ENCODE data around the gene MUC4. TPM values are rescaled to one million over a fixed set of nuclear protein-coding genes. Genes with fewer than 3 reads are reported as not detected.

MUC4 gene
- total and polyA plus RNA-seq, 8 donors, result 0.73 to 355 (median 37.5) TPM; not detected in 1

DNA sequence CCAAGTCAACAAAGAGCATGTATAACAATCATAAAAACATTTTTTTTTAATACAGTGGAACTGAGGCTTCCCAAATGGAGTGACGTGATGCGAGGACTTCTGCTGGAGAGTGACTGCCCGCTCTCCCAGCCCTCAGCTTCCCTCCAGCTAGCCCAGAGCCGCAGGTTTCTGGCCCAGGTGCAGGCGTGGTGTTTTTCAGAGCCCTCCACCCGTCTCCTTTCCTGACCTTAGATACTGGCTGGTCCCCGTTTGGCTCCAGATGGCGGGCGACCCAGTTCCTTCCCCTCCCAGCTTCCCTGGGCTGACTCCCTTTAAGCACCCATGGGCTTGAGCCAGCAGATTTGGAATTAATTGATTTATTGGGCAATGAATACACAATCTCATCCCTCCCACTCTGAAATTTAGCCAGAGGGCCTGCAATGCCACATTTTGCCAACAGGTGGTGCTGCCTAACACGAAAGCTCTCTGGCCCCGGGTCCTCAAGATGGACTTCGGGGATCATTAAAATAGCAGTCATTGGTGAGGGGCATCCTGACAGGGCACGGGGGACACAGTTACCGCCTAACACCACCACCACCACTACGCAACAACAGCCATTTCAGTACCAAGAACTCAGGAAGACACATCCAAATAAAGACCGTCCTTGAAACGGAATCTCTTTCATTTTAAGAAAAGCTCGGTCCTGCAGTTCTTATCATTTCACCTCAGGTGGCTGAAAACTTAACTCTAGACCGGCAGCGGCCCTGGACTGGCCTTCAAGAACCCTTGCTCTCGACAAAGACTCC is 47.5 kb upstream of the MUC4 start:
- peaks cover 14 to 36% (median 23%) of the 10 kb centered on the region in 4 donors for H3K4me1 ChIP-seq
- H3K4me3 ChIP-seq, result peak overlapping the region in 1 of 4 donors; percentile 12
- H3K36me3 ChIP-seq, result peaks cover 4 to 9% (median 8%) of the 10 kb centered on the region in 4 donors
- intact Hi-C loops (cut with DNase I; ENCODE audit: low total_unique reads), result no loop called here
- H3K27me3 ChIP-seq, result no peaks in the 10 kb centered on the region
- no peak for TF ChIP-seq POLR2AphosphoS5 (IDR thresholded peaks at IDR 0.05)
- TF ChIP-seq EP300 (IDR thresholded peaks at IDR 0.05), result no peak
- TF ChIP-seq, protein P1, sequence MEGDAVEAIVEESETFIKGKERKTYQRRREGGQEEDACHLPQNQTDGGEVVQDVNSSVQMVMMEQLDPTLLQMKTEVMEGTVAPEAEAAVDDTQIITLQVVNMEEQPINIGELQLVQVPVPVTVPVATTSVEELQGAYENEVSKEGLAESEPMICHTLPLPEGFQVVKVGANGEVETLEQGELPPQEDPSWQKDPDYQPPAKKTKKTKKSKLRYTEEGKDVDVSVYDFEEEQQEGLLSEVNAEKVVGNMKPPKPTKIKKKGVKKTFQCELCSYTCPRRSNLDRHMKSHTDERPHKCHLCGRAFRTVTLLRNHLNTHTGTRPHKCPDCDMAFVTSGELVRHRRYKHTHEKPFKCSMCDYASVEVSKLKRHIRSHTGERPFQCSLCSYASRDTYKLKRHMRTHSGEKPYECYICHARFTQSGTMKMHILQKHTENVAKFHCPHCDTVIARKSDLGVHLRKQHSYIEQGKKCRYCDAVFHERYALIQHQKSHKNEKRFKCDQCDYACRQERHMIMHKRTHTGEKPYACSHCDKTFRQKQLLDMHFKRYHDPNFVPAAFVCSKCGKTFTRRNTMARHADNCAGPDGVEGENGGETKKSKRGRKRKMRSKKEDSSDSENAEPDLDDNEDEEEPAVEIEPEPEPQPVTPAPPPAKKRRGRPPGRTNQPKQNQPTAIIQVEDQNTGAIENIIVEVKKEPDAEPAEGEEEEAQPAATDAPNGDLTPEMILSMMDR (IDR thresholded peaks at IDR 0.05), result peak in 6 of 7 experiments; percentile 91 to 98 (median 98)
- no peak for TF ChIP-seq POLR2A (IDR thresholded peaks at IDR 0.05)
- DNase-seq, result peak; percentile 78 to 84
- WGBS, 5 donors, result 10 to 19% (median 11%) methylated on average over 19 to 21 of the region's 21 CpGs
- H3K27ac ChIP-seq, result no peak overlapping the region
- no peaks in the 10 kb centered on the region for H3K9me3 ChIP-seq

DNA sequence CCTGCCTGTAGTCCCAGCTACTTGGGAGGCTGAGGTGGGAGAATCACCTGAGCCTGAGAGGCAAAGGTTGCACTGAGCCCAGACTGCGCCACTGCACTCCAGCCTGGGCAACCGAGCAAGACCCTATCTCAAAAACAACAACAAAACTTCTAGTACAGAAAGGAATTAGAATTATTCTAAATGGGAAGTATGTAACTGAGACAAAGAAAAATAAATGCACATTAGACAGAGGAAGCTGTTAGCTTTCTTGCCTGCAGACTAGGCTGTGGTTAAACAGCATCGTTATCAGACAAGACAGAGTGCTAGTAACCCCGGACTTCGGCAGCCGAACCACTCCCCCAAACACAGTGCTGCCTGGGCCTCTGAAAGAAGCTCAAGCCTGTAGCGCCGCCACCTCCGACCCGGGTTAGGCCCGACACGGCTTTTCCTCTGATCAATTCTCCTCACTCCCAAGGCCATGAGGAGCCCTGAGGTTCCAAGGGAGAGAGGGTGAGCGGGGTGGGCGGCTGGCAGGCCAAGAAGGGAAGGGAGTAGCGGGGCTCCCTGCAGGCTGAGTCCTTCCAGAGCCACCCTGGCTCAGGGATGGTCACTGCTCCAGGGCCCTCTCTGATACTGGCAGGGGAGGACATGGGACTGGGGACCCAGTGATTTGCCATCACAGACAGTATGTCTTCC is 44.8 kb upstream of the MUC4 start:
- WGBS, 5 donors, result 61 to 72% (median 70%) methylated on average over 15 of the region's 15 CpGs
- DNase-seq, result no peak

DNA sequence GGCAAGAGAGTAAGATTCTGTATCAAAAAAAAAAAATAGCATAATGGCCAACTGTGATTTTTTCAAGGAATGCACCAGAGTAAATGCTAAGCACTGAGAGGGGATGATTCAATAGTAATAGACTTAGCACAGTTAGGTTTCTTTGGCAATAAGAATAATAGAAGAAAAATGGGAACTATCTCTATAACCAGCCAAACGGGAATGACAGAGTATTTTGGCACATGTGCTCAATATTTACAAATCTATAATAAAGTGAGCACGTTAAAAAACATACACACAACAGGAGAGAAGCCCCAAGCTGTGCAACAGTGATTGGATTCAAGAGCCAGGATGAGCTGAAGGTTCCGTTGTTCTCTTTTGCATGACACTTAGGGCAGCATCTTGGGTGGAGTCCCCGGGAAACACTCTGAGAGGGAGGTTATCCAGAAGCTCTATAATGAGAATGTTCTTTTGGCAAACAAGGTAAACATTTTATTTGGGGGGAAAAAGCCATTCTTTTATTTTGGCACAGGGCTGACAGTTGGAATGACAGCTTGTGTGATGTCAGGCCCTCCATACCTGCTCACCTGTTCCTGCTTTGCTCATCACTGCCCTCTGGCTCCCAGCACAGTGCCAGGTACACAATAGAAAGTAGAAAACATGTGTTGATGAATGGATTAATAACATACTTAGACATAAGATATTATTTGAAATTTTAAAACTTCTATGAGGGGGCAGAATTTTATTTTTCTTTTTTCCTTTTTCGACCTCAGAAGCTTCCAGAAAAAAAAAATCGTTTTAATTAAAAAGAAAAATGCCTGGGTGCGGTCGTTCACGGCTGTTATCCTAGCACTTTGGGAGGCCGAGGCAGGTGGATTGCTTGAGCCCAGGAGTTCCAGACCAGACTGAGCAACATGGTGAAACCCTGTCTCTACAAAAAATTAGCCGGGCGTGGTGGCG is 44.0 kb upstream of the MUC4 start:
- 78 to 81% (median 80%) methylated on average over 13 of the region's 13 CpGs for WGBS, 5 donors

More for the DNA sequence above, 44.8 kb upstream of the MUC4 start:
- Histone ChIP-seq H3K27me3 (no peaks in the 10 kb centered on the region), H3K27ac (no peak overlapping the region), H3K4me3 (no peak overlapping the region), H3K36me3 (no peaks in the 10 kb centered on the region), H3K9me3 (no peaks in the 10 kb centered on the region), H3K4me1 (peaks cover 4 to 24% (median 12%) of the 10 kb centered on the region in 4 donors)
- intact Hi-C loops (cut with DNase I; ENCODE audit: low total_unique reads), result no loop called here
- TF ChIP-seq, protein P1 (IDR thresholded peaks at IDR 0.05), result no peak
- TF ChIP-seq EP300 (IDR thresholded peaks at IDR 0.05) (no peak), POLR2AphosphoS5 (IDR thresholded peaks at IDR 0.05) (no peak), POLR2A (IDR thresholded peaks at IDR 0.05) (no peak)

More for the DNA sequence above, 44.0 kb upstream of the MUC4 start:
- Histone ChIP-seq H3K36me3 (no peaks in the 10 kb centered on the region), H3K27me3 (no peaks in the 10 kb centered on the region), H3K4me1 (peaks cover 9 to 31% (median 16%) of the 10 kb centered on the region in 4 donors), H3K27ac (peak overlapping the region in 1 of 5 donors; percentile 52), H3K4me3 (no peak overlapping the region), H3K9me3 (no peaks in the 10 kb centered on the region)
- intact Hi-C loops (cut with DNase I; ENCODE audit: low total_unique reads), result no loop called here
- no peak for TF ChIP-seq POLR2AphosphoS5 (IDR thresholded peaks at IDR 0.05)
- TF ChIP-seq POLR2A (IDR thresholded peaks at IDR 0.05), result no peak
- no peak for TF ChIP-seq EP300 (IDR thresholded peaks at IDR 0.05)
- TF ChIP-seq, protein P1 (IDR thresholded peaks at IDR 0.05), result no peak
- DNase-seq, result no peak

Data from stomach (tissue), 9 donors.